Neutrophil (primary cell): ENCODE data around the gene GPC5.

ENCODE experiments used
- H3K27ac ChIP-seq: fragments of 200-600 bp; sonication (generic); 2 replicates; pipeline ENCODE4 v1.5.1; 2016; ENCODE audit warnings: mild to moderate bottlenecking, moderate library complexity
- H3K27me3 ChIP-seq: fragments of 200-600 bp; sonication (generic); 2 replicates; pipeline ENCODE4 v1.6.0; 2016; ENCODE audit warnings: mild to moderate bottlenecking
- H3K36me3 ChIP-seq: fragments of 200-600 bp; sonication (generic); 2 replicates; pipeline ENCODE4 v1.5.1; 2017
- H3K4me1 ChIP-seq, 2 experiments: fragments of 200-600 bp in 1 of 2; sonication (generic) in 1 of 2; 1 replicate in 1 of 2; 2 replicates in 1 of 2; pipeline versions ENCODE4 v1.5.1 to v1.6.1; 2013 to 2016; ENCODE audit warnings: low read depth in 1 of 2, low read length in 1 of 2, mild to moderate bottlenecking in 1 of 2, moderate library complexity in 1 of 2; ENCODE audit not compliant: control insufficient read depth in 1 of 2, insufficient read depth in 1 of 2
- H3K4me3 ChIP-seq, 2 experiments: fragments of 200-600 bp in 1 of 2; sonication (generic) in 1 of 2; 1 replicate in 1 of 2; 2 replicates in 1 of 2; pipeline ENCODE4 v1.5.1; 2013 to 2016; ENCODE audit warnings: low read depth in 1 of 2, low read length in 1 of 2, mild to moderate bottlenecking in 1 of 2, moderate library complexity in 1 of 2
- H3K9me3 ChIP-seq: fragments of 200-600 bp; sonication (generic); 2 replicates; pipeline ENCODE4 v1.5.1; 2016
- CTCF ChIP-seq: fragments of 200-600 bp; sonication (generic); IDR thresholded peaks from 2 replicates; pipeline ENCODE4 v1.5.1; 2016; ENCODE audit warnings: antibody characterized with exemption

GPC5 gene

GRCh38 chr13:92074658-92075057, 676.2 kb downstream of the GPC5 start:
- H3K4me3 ChIP-seq: no peak overlapping the region
- no peak overlapping the region for H3K27ac ChIP-seq
- no peaks in the 10 kb centered on the region for H3K36me3 ChIP-seq
- no peaks in the 10 kb centered on the region for H3K4me1 ChIP-seq
- no peaks in the 10 kb centered on the region for H3K9me3 ChIP-seq
- H3K27me3 ChIP-seq: no peaks in the 10 kb centered on the region
- no peak for TF ChIP-seq CTCF

DNA sequence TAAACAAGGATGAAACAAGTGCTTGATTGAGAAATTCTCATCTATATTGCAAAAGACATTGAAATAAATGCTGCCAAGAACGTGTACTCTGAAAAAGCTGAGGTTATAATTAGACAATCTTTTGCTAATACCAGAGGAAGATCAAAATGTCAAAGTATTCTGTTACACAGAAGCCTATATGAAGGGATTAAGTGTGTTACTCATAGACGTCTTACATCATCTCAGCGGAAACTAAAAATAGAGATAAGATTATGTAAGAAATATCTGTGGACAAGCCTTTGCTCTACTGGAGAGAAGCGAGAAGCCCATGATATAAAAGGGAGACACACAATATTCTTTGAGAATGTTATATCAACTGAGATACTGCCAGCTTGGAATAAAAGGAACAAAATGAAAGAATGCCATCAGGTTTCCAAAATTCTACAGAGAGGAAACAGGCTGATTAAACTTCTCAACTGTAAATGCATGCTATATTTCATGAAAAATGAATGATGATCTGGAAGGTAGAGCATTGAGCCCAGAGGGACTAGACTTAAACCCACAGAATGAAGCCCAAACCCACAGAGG, 699.0 kb downstream of the GPC5 start:
- H3K36me3 ChIP-seq: no peaks in the 10 kb centered on the region
- no peaks in the 10 kb centered on the region for H3K4me1 ChIP-seq
- no peaks in the 10 kb centered on the region for H3K27me3 ChIP-seq
- TF ChIP-seq CTCF: no peak
- H3K9me3 ChIP-seq: no peaks in the 10 kb centered on the region
- no peak overlapping the region for H3K27ac ChIP-seq
- H3K4me3 ChIP-seq: no peak overlapping the region

- no peak for TF ChIP-seq CTCF
- H3K4me1 ChIP-seq: no peaks in the 10 kb centered on the region
- H3K9me3 ChIP-seq: no peaks in the 10 kb centered on the region
- no peak overlapping the region for H3K4me3 ChIP-seq
- H3K27me3 ChIP-seq: no peaks in the 10 kb centered on the region
- H3K36me3 ChIP-seq: no peaks in the 10 kb centered on the region
- no peak overlapping the region for H3K27ac ChIP-seq
Measured at GRCh38 chr13:92101801-92102200, 703.4 kb downstream of the GPC5 start.

DNA sequence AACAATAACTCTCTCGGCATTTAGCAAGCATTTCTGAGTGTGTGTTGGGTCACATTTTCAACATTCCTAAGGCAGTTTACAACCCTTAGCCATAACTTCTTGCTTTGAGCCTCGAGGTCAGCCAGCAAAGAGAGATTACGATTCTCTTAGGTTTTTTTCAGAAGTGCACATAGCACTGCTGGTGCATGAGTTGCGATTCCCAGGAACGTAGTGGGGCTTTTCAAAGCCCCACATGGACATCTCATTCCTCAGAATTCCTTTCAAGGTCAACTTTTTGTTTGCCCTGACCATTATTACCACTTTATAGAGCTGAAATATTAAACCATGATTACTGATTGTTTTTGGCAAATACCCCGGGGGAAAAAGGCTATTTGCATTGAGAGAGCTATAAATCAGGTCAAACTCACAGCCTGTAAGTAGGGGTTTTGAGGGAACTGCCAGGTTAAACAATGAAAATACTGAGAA, 705.3 kb downstream of the GPC5 start:
- no peak for TF ChIP-seq CTCF
- no peaks in the 10 kb centered on the region for H3K9me3 ChIP-seq
- no peaks in the 10 kb centered on the region for H3K4me1 ChIP-seq

GRCh38 chr13:92122186-92122853, 723.9 kb downstream of the GPC5 start:
- H3K9me3 ChIP-seq: no peaks in the 10 kb centered on the region
- H3K4me3 ChIP-seq: no peak overlapping the region
- TF ChIP-seq CTCF: no peak
- no peaks in the 10 kb centered on the region for H3K36me3 ChIP-seq
- no peaks in the 10 kb centered on the region for H3K4me1 ChIP-seq
- no peaks in the 10 kb centered on the region for H3K27me3 ChIP-seq
- no peak overlapping the region for H3K27ac ChIP-seq

More for the DNA sequence above, 705.3 kb downstream of the GPC5 start:
- H3K27ac ChIP-seq: no peak overlapping the region
- no peaks in the 10 kb centered on the region for H3K27me3 ChIP-seq
- H3K4me3 ChIP-seq: no peak overlapping the region
- no peaks in the 10 kb centered on the region for H3K36me3 ChIP-seq
